K562 (cell line): ENCODE data around the gene BCO2. TPM values are rescaled to one million over a fixed set of nuclear protein-coding genes. Genes with fewer than 3 reads are reported as not detected.

Experiments
- ARID1B ChIP-seq: fragments of 450-650 bp; IDR thresholded peaks from 2 replicates; pipeline ENCODE4 v1.6.1; 2016; ENCODE audit warnings: antibody characterized with exemption, mild to moderate bottlenecking, inconsistent platforms
- CHD7 ChIP-seq: fragments of 200-600 bp; sonication (generic); IDR thresholded peaks from one replicate; pipeline ENCODE4 v1.6.1; 2012; ENCODE audit warnings: mild to moderate bottlenecking, low read depth, low read length, inconsistent platforms
- CREB3 ChIP-seq: fragments of 450-650 bp; conservative IDR thresholded peaks from 2 replicates; pipeline ENCODE4 v1.6.1; 2016; ENCODE audit warnings: missing genetic modification characterization, low read depth, mild to moderate bottlenecking, missing compliant biosample characterization, moderate library complexity
- FOXJ3 ChIP-seq: sonication (generic); formaldehyde crosslinking; IDR thresholded peaks from 2 replicates; pipeline ENCODE4 v1.4.0; 2020; ENCODE audit warnings: mild to moderate bottlenecking, missing genetic modification reagents
- HNRNPUL1 ChIP-seq: fragments of 200-400 bp; formaldehyde crosslinking; IDR thresholded peaks from 2 replicates; pipeline ENCODE4 v1.6.1; 2017; ENCODE audit warnings: low read length
- NFE2 ChIP-seq: IDR thresholded peaks from 2 replicates; pipeline ENCODE4 v1.6.1; 2014; ENCODE audit warnings: antibody characterized with exemption, low read depth
- POLR2G ChIP-seq: fragments of 200-400 bp; formaldehyde crosslinking; IDR thresholded peaks from 2 replicates; pipeline ENCODE4 v1.6.1; 2017; ENCODE audit warnings: low read depth, mild to moderate bottlenecking, antibody characterized with exemption, low read length, moderate library complexity
- RERE ChIP-seq: sonication (generic); formaldehyde crosslinking; IDR thresholded peaks from 2 replicates; pipeline ENCODE4 v1.8.0; 2023; ENCODE audit warnings: missing genetic modification reagents, mild to moderate bottlenecking, borderline replicate concordance
- TBP ChIP-seq: optimal IDR thresholded peaks from 2 replicates; pipeline ENCODE3; 2011; ENCODE audit warnings: low read depth, low read length, improper control_type of control experiment
- polyA plus RNA-seq, 8 experiments: library from polyadenylated mRNA; depleted of rRNA in 4 of 8; stranded (reverse) in 5 of 8; unstranded in 3 of 8; fragments of >200 nt; fragmentation: Nextera tagmentation in 2 of 8; fragmentation: Illumina TruSeq in 1 of 8; extraction: Ambion mirVana in 2 of 8; extraction: Trizol in 1 of 8; gene quantifications; 2 replicates each; pipeline versions ENCODE4 v1.2.1 to v1.2.3, GENCODE V29; 2011 to 2014; ENCODE audit warnings: inconsistent platforms in 1 of 8, missing spikeins in 1 of 8
- total RNA-seq, 7 experiments: library from RNA; depleted of rRNA in 6 of 7; stranded (reverse); fragments of >200 nt in 6 of 7; fragmentation: Illumina TruSeq in 2 of 7; extraction: Trizol in 2 of 7; gene quantifications; 2 replicates each; pipeline versions ENCODE4 v1.2.1 to v1.2.3, GENCODE V29; 2011 to 2021; ENCODE audit warnings: low replicate concordance in 1 of 7

Gene BCO2
- total and polyA plus RNA-seq, 9 of the 15 experiments (the other 6 are each of a cell fraction or from before 2014, with no cell fraction given): 0.21 to 1.0 (median 0.47) TPM; not detected in 1

DNA sequence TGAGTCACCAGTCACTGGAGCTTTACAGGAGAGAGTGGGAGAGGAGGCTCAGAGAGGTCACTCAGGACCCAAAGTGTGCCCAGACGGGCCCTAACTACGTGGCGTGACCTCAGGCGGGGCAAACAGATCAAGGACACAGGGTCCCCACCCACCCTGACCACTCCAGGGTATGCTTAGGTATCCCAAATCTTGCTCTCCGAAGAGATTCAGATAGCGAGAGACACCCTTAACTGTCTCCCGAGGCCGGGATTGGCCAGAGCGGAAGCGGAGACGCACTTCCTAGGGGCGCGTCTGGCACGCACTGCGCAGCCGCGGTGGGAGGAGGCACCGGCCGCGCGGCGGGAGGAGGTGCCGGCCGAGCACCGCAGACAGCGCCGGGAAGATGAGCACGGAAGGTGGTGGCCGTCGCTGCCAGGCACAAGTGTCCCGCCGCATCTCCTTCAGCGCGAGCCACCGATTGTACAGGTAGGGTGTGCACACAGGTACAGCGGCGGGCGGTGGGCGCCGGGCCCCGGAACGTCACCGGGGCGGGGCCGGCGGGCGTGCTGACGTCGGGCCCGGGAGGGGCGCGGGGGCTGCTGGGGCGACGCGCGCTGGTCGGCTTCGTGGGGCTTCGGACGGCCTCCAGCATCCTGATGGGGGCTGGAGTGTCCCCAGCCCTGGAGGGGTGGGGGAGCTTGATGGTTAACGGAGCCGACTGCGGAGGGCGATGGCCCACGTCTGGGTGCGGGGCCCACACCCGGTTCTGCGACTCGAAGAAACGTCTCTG lies 50.9 kb downstream of the BCO2 start, which contains the start of gene PTS (continued):
- no peak for TF ChIP-seq CHD7
- no peak for TF ChIP-seq NFE2
- TF ChIP-seq POLR2G: peak; percentile 94
- no peak for TF ChIP-seq RERE (CRISPR knock-in tag)
- TF ChIP-seq FOXJ3 (CRISPR knock-in tag): no peak
- TF ChIP-seq CREB3 (tag): no peak
- TF ChIP-seq TBP: peak; percentile 24
- peak; percentile 26; the same call in 1 of the 2 replicates for TF ChIP-seq ARID1B
- no peak for TF ChIP-seq HNRNPUL1
